LHCN-M2 (cell line): ENCODE data around the gene ANP32E. TPM values are rescaled to one million over a fixed set of nuclear protein-coding genes. Genes with fewer than 3 reads are reported as not detected.
"Not testable (repeated sequence)": the region's sequence is repeated elsewhere in the genome, so short reads cannot be mapped to it uniquely, and the experiment has no call there.

Source experiments
- DNase-seq: peaks from one replicate; pipeline ENCODE4 v3.0.0-alpha.2; 2012; ENCODE audit warnings: low read depth
- total RNA-seq: library from RNA; depleted of rRNA; stranded (reverse); fragments of >200 nt; gene quantifications from 2 replicates; pipeline ENCODE4 v1.2.3, GENCODE V29; 2014

The ANP32E gene
- total RNA-seq, 1 experiment from 2014 or later, result 56.7 TPM

GRCh38 chr1:150257624-150258585 lies 22.0 kb upstream of the ANP32E start, which contains the start of gene CA14:
TSS of gene CA14 (plus strand) at chr1:150257774. CDS start at chr1:150258129, 355 bp downstream.
- no peak for DNase-seq

GRCh38 chr1:150256554-150257341 lies 20.8 kb upstream of the ANP32E start:
- no peak for DNase-seq

GRCh38 chr1:150256198-150256553 lies 20.3 kb upstream of the ANP32E start:
- no peak for DNase-seq

- DNase-seq, result no peak
These were observed 14.0 kb upstream of the ANP32E start for GRCh38 chr1:150249936-150250335.

- no peak for DNase-seq
These were observed 7.1 kb upstream of the ANP32E start for GRCh38 chr1:150243003-150243402.

- DNase-seq, result no peak
These were observed 1.8 kb upstream of the ANP32E start for GRCh38 chr1:150237746-150238145.

- DNase-seq, result not testable (repeated sequence)
These were observed 1.3 kb upstream of the ANP32E start for GRCh38 chr1:150237176-150237575.

GRCh38 chr1:150236614-150237100 lies 745 bp upstream of the ANP32E start:
- DNase-seq, result no peak

- DNase-seq, result no peak
These were observed 539 bp downstream of the ANP32E start for GRCh38 chr1:150235294-150235851.

GRCh38 chr1:150234566-150235293 lies 1.2 kb downstream of the ANP32E start:
- peak; percentile 70 for DNase-seq

GRCh38 chr1:150234309-150234565 lies 1.7 kb downstream of the ANP32E start:
- DNase-seq, result no peak

GRCh38 chr1:150233359-150234308 lies 2.3 kb downstream of the ANP32E start:
- DNase-seq, result no peak

- DNase-seq, result not testable (repeated sequence)
These were observed 3.0 kb downstream of the ANP32E start for GRCh38 chr1:150232921-150233320.

GRCh38 chr1:150228246-150228645 lies 7.7 kb downstream of the ANP32E start:
- DNase-seq, result not testable (repeated sequence)

GRCh38 chr1:150227228-150227627 lies 8.7 kb downstream of the ANP32E start:
- DNase-seq, result no peak

- no peak for DNase-seq
These were observed 9.4 kb downstream of the ANP32E start for GRCh38 chr1:150226486-150226885.

GRCh38 chr1:150225546-150225945 lies 10.4 kb downstream of the ANP32E start:
- no peak for DNase-seq

- DNase-seq, result no peak
These were observed 10.9 kb downstream of the ANP32E start for GRCh38 chr1:150224983-150225382.

- peak; percentile 39 for DNase-seq
These were observed 14.4 kb downstream of the ANP32E start for GRCh38 chr1:150221552-150221951.

- not testable (repeated sequence) for DNase-seq
These were observed 20.1 kb downstream of the ANP32E start for GRCh38 chr1:150215855-150216254.
